Measurements from ENCODE around the gene BORCS8.

Gene BORCS8

GRCh38 chr19:19232261-19232721 lies 40.3 kb upstream of the BORCS8 start:
- TF ChIP-seq, protein P1, sequence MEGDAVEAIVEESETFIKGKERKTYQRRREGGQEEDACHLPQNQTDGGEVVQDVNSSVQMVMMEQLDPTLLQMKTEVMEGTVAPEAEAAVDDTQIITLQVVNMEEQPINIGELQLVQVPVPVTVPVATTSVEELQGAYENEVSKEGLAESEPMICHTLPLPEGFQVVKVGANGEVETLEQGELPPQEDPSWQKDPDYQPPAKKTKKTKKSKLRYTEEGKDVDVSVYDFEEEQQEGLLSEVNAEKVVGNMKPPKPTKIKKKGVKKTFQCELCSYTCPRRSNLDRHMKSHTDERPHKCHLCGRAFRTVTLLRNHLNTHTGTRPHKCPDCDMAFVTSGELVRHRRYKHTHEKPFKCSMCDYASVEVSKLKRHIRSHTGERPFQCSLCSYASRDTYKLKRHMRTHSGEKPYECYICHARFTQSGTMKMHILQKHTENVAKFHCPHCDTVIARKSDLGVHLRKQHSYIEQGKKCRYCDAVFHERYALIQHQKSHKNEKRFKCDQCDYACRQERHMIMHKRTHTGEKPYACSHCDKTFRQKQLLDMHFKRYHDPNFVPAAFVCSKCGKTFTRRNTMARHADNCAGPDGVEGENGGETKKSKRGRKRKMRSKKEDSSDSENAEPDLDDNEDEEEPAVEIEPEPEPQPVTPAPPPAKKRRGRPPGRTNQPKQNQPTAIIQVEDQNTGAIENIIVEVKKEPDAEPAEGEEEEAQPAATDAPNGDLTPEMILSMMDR (IDR thresholded peaks at IDR 0.05; ENCODE audit: low read depth, low read length): no peak
- H3K4me3 ChIP-seq (ENCODE audit: low read depth, low read length): no peak overlapping the region

GRCh38 chr19:19230999-19231398 lies 39.0 kb upstream of the BORCS8 start:
- no peak overlapping the region for H3K4me3 ChIP-seq (ENCODE audit: low read depth, low read length)
- TF ChIP-seq, protein P1 (IDR thresholded peaks at IDR 0.05; ENCODE audit: low read depth, low read length): no peak

GRCh38 chr19:19229701-19230100 lies 37.7 kb upstream of the BORCS8 start:
- TF ChIP-seq, protein P1 (IDR thresholded peaks at IDR 0.05; ENCODE audit: low read depth, low read length): no peak
- H3K4me3 ChIP-seq (ENCODE audit: low read depth, low read length): no peak overlapping the region

GRCh38 chr19:19227217-19227616 lies 35.3 kb upstream of the BORCS8 start:
- TF ChIP-seq, protein P1 (IDR thresholded peaks at IDR 0.05; ENCODE audit: low read depth, low read length): no peak
- no peak overlapping the region for H3K4me3 ChIP-seq (ENCODE audit: low read depth, low read length)

DNA sequence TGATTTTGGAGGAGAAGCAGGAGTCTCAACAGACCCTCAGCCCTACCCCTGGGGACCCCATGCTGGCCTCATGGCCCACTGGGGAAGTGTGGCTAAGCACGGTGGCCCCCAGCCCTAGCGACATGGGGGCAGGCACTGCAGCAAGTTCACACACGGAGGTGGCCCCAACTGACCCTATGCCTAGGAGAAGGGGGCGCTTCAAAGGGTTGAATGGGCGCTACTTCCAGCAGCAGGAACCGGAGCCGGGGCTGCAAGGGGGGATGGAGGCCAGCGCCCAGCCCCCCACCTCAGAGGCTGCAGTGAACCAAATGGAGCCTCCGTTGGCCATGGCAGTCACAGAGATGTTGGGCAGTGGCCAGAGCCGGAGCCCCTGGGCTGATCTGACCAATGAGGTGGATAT lies 34.7 kb upstream of the BORCS8 start:
- H3K4me3 ChIP-seq (ENCODE audit: low read depth, low read length): no peak overlapping the region
- TF ChIP-seq, protein P1 (IDR thresholded peaks at IDR 0.05; ENCODE audit: low read depth, low read length): no peak

GRCh38 chr19:19226204-19226603 lies 34.3 kb upstream of the BORCS8 start:
- TF ChIP-seq, protein P1 (IDR thresholded peaks at IDR 0.05; ENCODE audit: low read depth, low read length): no peak
- H3K4me3 ChIP-seq (ENCODE audit: low read depth, low read length): no peak overlapping the region

DNA sequence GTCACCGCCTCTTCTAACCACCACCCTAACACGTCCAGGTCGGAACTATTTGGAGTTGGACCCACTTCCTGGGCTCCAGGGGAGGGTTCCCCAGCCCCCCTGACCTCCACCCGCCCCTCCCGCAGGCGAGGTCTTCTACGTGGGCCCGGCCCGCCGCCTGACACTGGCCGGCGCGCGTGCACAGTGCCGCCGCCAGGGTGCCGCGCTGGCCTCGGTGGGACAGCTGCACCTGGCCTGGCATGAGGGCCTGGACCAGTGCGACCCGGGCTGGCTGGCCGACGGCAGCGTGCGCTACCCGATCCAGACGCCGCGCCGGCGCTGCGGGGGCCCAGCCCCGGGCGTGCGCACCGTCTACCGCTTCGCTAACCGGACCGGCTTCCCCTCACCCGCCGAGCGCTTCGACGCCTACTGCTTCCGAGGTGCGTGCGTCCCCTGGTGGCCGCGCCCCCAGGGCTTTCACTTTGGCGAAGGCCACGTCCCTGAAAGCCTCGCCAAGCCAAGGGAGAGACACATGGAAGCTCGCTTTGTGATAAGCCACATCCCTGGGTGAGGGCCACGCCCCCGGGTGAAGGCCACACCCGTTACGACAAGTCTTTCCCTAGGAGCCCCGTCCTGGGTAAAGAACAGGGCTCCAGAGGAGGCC lies 33.0 kb upstream of the BORCS8 start:
- TF ChIP-seq, protein P1 (IDR thresholded peaks at IDR 0.05; ENCODE audit: low read depth, low read length): peak; percentile 70
- H3K4me3 ChIP-seq (ENCODE audit: low read depth, low read length): peak overlapping the region; percentile 43

All from WI38 (cell line).